ENCODE results near the gene COL8A1. TPM values are rescaled to one million over a fixed set of nuclear protein-coding genes. Genes with fewer than 3 reads are reported as not detected.
A peak's percentile ranks its signal among the peaks of the same experiment; 100 is the strongest.

COL8A1 gene
- total RNA-seq, 2 donors from 2014 or later: 8.0 to 8.1 TPM

DNA sequence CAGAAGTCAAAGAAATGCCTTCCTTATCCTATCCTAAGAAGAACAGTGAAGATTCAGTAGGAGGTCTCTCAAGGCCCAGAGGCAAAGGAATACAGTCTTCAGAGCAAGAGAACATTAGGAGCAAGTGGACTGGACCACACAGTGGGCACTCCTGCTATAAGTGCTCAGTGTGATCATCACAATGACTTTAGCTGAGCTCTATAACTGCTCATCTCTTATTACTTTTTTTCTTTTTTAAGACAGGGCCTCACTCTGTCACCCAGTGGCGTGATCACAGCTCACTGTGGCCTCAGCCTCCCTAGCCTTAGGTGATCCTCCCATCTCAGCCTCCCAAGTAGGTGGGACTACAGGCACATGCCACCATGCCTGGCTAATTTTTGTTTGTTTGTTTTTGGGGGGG is 48.1 kb downstream of the COL8A1 start:
- Histone ChIP-seq H3K27me3 (replicated peaks; ENCODE audit: insufficient read depth) (no peaks in the 10 kb centered on the region), H3K36me3 (no peaks in the 10 kb centered on the region), H3K4me1 (replicated peaks) (no peaks in the 10 kb centered on the region), H3K9me3 (no peaks in the 10 kb centered on the region), H3K27ac (no peak overlapping the region), H3K4me3 (no peak overlapping the region)
- DNase-seq (ENCODE audit: low spot score): no peak
- intact Hi-C loops (cut with DNase I): loop anchor here (5.0 kb wide), 1 partner anchor 49 kb away; the partner anchor contains the start of gene COL8A1
- WGBS: 96% methylated on average over 1 of the region's 1 CpG
- TF ChIP-seq POLR2AphosphoS5 (IDR thresholded peaks at IDR 0.05) (no peak), CTCF (IDR thresholded peaks at IDR 0.05) (no peak), POLR2A (IDR thresholded peaks at IDR 0.05) (no peak)

DNA sequence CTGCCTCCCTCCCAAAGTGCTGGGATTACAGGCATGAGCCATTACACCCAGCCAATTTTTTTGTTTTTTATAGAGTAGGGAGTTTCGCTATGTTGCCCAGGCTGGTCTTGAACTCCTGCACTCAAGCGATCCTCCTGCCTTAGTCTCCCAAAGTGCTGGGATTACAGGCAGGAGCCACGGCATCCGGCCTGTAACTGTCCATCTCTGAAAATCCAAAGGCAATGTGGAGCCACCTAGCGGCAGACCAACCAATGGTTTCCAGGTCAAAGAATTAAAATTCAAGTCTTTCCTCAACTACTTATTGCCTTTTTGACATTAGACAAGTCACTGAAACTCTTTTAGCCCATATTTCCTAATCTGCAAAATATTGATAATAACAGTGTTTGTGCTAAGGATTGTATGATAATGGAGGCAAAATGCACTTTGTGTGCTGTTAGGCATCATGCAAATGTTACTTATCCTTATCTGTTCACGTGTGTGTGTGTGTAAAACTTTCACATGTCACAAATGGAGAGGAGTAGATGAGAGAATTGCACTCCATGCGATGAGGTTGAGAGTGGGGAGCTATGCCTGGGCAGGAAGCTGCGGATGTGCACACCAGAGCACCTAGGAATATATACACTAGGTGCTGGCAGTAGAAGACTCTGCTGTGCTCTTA is 48.7 kb downstream of the COL8A1 start:
- DNase-seq (ENCODE audit: low spot score): peak; percentile 19
- Histone ChIP-seq H3K4me3 (no peak overlapping the region), H3K27me3 (replicated peaks; ENCODE audit: insufficient read depth) (no peaks in the 10 kb centered on the region), H3K36me3 (no peaks in the 10 kb centered on the region), H3K4me1 (replicated peaks) (no peaks in the 10 kb centered on the region), H3K9me3 (no peaks in the 10 kb centered on the region), H3K27ac (no peak overlapping the region)
- intact Hi-C loops (cut with DNase I): loop anchor here (5.0 kb wide), 1 partner anchor 50 kb away; the partner anchor contains the start of gene COL8A1
- TF ChIP-seq CTCF (IDR thresholded peaks at IDR 0.05): peak; percentile 50 to 70 (median 68)
- TF ChIP-seq POLR2A (IDR thresholded peaks at IDR 0.05): no peak
- 47% methylated on average over 8 of the region's 8 CpGs for WGBS

DNA sequence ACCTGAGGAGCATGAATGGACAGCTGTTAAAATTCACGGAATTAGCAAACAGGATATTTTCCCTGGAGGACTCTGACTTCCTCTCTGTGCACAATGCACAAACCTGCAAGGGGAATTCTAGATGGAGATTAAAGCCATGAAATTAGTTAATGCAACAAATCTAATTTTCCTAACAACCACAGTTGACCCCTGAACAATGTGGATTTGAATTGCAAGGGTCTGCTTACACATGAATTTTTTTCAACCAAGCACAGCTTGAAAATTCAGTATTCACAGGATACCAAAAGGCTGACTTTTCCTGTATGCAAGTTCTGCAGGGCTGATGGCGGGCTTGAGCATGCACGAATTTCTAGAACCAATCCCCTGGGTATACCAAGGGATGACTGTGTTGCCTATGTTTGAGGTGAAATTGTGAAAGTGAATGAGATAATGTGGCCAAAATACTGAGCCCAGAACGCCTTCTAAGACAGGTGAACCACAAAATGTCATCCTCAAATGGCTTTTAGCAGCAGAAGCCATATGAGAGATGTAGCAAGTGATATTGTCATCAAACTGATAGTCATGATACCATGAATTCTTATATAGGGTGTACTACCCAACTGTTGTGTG is 52.5 kb downstream of the COL8A1 start:
- TF ChIP-seq POLR2AphosphoS5 (IDR thresholded peaks at IDR 0.05) (no peak), CTCF (IDR thresholded peaks at IDR 0.05) (no peak), POLR2A (IDR thresholded peaks at IDR 0.05) (no peak)
- Histone ChIP-seq H3K27ac (no peak overlapping the region), H3K27me3 (replicated peaks; ENCODE audit: insufficient read depth) (no peaks in the 10 kb centered on the region), H3K4me3 (no peak overlapping the region), H3K4me1 (replicated peaks) (no peaks in the 10 kb centered on the region), H3K9me3 (no peaks in the 10 kb centered on the region), H3K36me3 (no peaks in the 10 kb centered on the region)
- intact Hi-C loops (cut with DNase I): no loop called here
- 87% methylated on average over 4 of the region's 4 CpGs for WGBS
- no peak for DNase-seq (ENCODE audit: low spot score)

DNA sequence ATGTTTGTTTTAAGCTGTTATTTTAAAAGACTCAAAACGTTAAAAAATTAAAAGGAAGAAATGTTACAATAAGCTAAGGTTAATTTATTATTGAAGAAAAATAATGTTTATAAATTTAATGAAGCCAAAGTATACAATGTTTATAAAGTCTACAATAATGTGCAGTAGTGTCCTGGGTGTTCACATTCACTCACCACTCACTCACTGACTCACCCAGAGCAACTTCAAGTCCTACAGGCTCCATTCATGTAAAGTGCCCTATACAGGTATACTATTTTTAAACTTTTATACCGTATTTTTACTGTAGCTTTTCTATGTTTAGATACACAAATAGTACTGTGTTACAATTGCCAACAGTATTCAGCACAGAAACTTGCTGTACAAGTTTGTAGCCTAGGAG is 55.2 kb downstream of the COL8A1 start:
- no peak overlapping the region for H3K27ac ChIP-seq
- H3K27me3 ChIP-seq (replicated peaks; ENCODE audit: insufficient read depth): no peaks in the 10 kb centered on the region
- H3K9me3 ChIP-seq: no peaks in the 10 kb centered on the region
- intact Hi-C loops (cut with DNase I): no loop called here
- TF ChIP-seq POLR2A (IDR thresholded peaks at IDR 0.05) (no peak), POLR2AphosphoS5 (IDR thresholded peaks at IDR 0.05) (no peak), CTCF (IDR thresholded peaks at IDR 0.05) (no peak)
- DNase-seq (ENCODE audit: low spot score): no peak
- H3K4me3 ChIP-seq: no peak overlapping the region
- WGBS: 48% methylated on average over 2 of the region's 2 CpGs
- H3K4me1 ChIP-seq (replicated peaks): no peaks in the 10 kb centered on the region
- no peaks in the 10 kb centered on the region for H3K36me3 ChIP-seq

- 93% methylated on average over 5 of the region's 5 CpGs for WGBS
- Histone ChIP-seq H3K27me3 (replicated peaks; ENCODE audit: insufficient read depth) (no peaks in the 10 kb centered on the region), H3K9me3 (no peaks in the 10 kb centered on the region), H3K36me3 (no peaks in the 10 kb centered on the region), H3K4me3 (no peak overlapping the region), H3K4me1 (replicated peaks) (no peaks in the 10 kb centered on the region), H3K27ac (no peak overlapping the region)
- intact Hi-C loops (cut with DNase I): no loop called here
- TF ChIP-seq CTCF (IDR thresholded peaks at IDR 0.05): no peak
- TF ChIP-seq POLR2AphosphoS5 (IDR thresholded peaks at IDR 0.05): no peak
- no peak for TF ChIP-seq POLR2A (IDR thresholded peaks at IDR 0.05)
- no peak for DNase-seq (ENCODE audit: low spot score)
Observed at GRCh38 chr3:99696497-99696896, 58.1 kb downstream of the COL8A1 start.

Measured in prostate gland (tissue), 2 donors.